Trophoblast cell (in vitro differentiated cells and primary cell): ENCODE data around the gene TFE3. TPM values are rescaled to one million over a fixed set of nuclear protein-coding genes. Genes with fewer than 3 reads are reported as not detected.

ENCODE experiments used
- DNase-seq, 2 donors: peaks; one replicate each; pipeline ENCODE4 v3.0.0-alpha.2; 2016
- H2AFZ ChIP-seq: 2 replicates; pipeline ENCODE4 v1.6.1; 2013; ENCODE audit warnings: low read length, moderate library complexity, mild to moderate bottlenecking; ENCODE audit not compliant: insufficient read depth, poor library complexity
- H2AK5ac ChIP-seq: 2 replicates; pipeline ENCODE4 v1.6.1; 2013; ENCODE audit warnings: mild to moderate bottlenecking, low read length
- H2BK120ac ChIP-seq: 2 replicates; pipeline ENCODE4 v1.6.1; 2013; ENCODE audit warnings: low read length, mild to moderate bottlenecking, moderate library complexity; ENCODE audit not compliant: insufficient read depth, poor library complexity
- H2BK12ac ChIP-seq: 2 replicates; pipeline ENCODE4 v1.6.1; 2013; ENCODE audit warnings: mild to moderate bottlenecking, low read length, moderate library complexity
- H2BK5ac ChIP-seq: 2 replicates; pipeline ENCODE4 v1.6.1; 2013; ENCODE audit warnings: low read length, low read depth, moderate library complexity, mild to moderate bottlenecking; ENCODE audit not compliant: poor library complexity
- H3K14ac ChIP-seq: 2 replicates; pipeline ENCODE4 v1.6.1; 2013; ENCODE audit warnings: mild to moderate bottlenecking, low read length
- H3K18ac ChIP-seq: 2 replicates; pipeline ENCODE4 v1.6.1; 2013; ENCODE audit warnings: mild to moderate bottlenecking, low read length
- H3K23ac ChIP-seq: 2 replicates; pipeline ENCODE4 v1.6.1; 2013; ENCODE audit warnings: low read length
- H3K27ac ChIP-seq: 2 replicates; pipeline ENCODE4 v1.5.1; 2013; ENCODE audit warnings: low read depth, mild to moderate bottlenecking, inconsistent platforms, low read length, moderate library complexity
- H3K27me3 ChIP-seq: 2 replicates; pipeline ENCODE4 v1.6.1; 2013; ENCODE audit warnings: inconsistent platforms, mild to moderate bottlenecking, low read length, moderate library complexity; ENCODE audit not compliant: insufficient read depth
- H3K36me3 ChIP-seq, 2 experiments: 1 replicate in 1 of 2; 2 replicates in 1 of 2; pipeline ENCODE4 v1.6.1; 2013; ENCODE audit warnings: low read length in 2 of 2, mild to moderate bottlenecking in 2 of 2, moderate library complexity in 1 of 2; ENCODE audit not compliant: insufficient read depth in 2 of 2, control insufficient read depth in 1 of 2
- H3K4ac ChIP-seq: 2 replicates; pipeline ENCODE4 v1.6.1; 2013; ENCODE audit warnings: low read depth, mild to moderate bottlenecking, low read length, moderate library complexity
- H3K4me1 ChIP-seq, 2 experiments: 1 replicate in 1 of 2; 2 replicates in 1 of 2; pipeline ENCODE4 v1.6.1; 2013; ENCODE audit warnings: low read length in 2 of 2, mild to moderate bottlenecking in 2 of 2, moderate library complexity in 1 of 2; ENCODE audit not compliant: insufficient read depth in 2 of 2, control insufficient read depth in 1 of 2
- H3K4me2 ChIP-seq: 2 replicates; pipeline ENCODE4 v1.6.1; 2013; ENCODE audit warnings: inconsistent platforms, mild to moderate bottlenecking, low read length, moderate library complexity
- H3K4me3 ChIP-seq: 2 replicates; pipeline ENCODE4 v1.5.1; 2013; ENCODE audit warnings: mild to moderate bottlenecking, low read depth, low read length, inconsistent platforms
- H3K79me1 ChIP-seq: one replicate; pipeline ENCODE4 v1.6.1; 2013; ENCODE audit warnings: low read length
- H3K79me2 ChIP-seq: 2 replicates; pipeline ENCODE4 v1.6.1; 2013; ENCODE audit warnings: low read length, mild to moderate bottlenecking; ENCODE audit not compliant: control insufficient read depth, insufficient read depth, poor library complexity
- H3K9ac ChIP-seq: 2 replicates; pipeline ENCODE4 v1.6.1; 2013; ENCODE audit warnings: mild to moderate bottlenecking, low read length
- H3K9me3 ChIP-seq: 2 replicates; pipeline ENCODE4 v1.6.1; 2013; ENCODE audit warnings: low read depth, mild to moderate bottlenecking, control low read depth, inconsistent platforms, low read length; ENCODE audit not compliant: insufficient read depth
- H4K12ac ChIP-seq: 2 replicates; pipeline ENCODE4 v1.6.1; 2013; ENCODE audit warnings: low read depth, mild to moderate bottlenecking, low read length, moderate library complexity
- H4K8ac ChIP-seq: 2 replicates; pipeline ENCODE4 v1.6.1; 2013; ENCODE audit warnings: low read depth, mild to moderate bottlenecking, low read length, moderate library complexity
- H4K91ac ChIP-seq: one replicate; pipeline ENCODE4 v1.6.1; 2013; ENCODE audit warnings: low read depth, mild to moderate bottlenecking, low read length, moderate library complexity
- WGBS: extraction: QIAGEN DNeasy Blood & Tissue Kit; methylation state at CpG from one replicate; pipeline ENCODE4 v1.1.7; 2013; ENCODE audit warnings: missing lambda C conversion rate; ENCODE audit not compliant: insufficient read length, insufficient coverage; ENCODE audit errors: extremely low coverage; 5-methylcytosine and 5-hydroxymethylcytosine counted together
- polyA plus RNA-seq: library from polyadenylated mRNA; stranded (reverse); fragments of 200-250 nt; gene quantifications from 2 replicates; pipeline ENCODE4 v1.2.3, GENCODE V29; 2013

The TFE3 gene, protein sequence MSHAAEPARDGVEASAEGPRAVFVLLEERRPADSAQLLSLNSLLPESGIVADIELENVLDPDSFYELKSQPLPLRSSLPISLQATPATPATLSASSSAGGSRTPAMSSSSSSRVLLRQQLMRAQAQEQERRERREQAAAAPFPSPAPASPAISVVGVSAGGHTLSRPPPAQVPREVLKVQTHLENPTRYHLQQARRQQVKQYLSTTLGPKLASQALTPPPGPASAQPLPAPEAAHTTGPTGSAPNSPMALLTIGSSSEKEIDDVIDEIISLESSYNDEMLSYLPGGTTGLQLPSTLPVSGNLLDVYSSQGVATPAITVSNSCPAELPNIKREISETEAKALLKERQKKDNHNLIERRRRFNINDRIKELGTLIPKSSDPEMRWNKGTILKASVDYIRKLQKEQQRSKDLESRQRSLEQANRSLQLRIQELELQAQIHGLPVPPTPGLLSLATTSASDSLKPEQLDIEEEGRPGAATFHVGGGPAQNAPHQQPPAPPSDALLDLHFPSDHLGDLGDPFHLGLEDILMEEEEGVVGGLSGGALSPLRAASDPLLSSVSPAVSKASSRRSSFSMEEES
- 25.5 and 26.5 TPM in 2 replicates for polyA plus RNA-seq

DNA sequence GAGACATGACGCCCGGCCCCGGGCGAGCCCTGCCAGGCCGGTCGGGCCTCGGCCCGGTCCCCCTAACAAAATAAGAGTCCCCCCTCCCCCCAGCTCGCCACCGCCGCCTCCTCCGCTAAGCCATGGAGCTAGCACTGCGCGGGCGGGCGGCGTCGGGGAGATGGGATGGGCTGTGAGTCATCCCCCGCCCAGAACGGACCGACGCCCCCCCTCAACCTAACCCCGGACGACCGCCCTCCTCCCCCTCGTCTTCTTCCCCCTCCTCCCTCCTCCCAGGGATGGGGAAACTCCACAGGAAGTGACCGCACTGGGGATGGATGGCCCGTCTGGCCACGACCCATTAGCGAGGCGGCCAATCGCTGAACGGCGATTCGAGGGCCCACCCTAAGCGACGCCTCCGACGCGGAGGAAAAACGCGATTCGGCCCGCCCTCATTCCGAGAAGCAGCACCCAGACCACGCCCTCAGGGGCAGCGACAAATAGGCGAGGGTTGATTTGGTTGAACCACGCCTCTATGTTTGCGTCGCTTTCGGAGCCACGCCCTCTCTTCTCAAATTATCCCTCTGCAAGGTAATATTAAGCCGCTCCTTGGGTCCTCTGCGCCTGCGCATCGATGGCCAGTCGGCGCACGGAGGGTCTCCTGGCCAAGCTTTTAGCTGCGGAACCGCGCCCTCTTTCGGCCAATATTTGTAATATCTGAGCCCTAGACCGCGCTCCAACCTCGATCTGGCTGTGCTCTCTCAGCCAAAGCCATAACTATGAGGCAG is at the start of gene TFE3:
TFE3 (minus strand) TSS at position 138 of the 767 bp plus-strand sequence; CDS start at position 7, 131 bp downstream.
- peak within 1 kb of the TSS; percentile 94 for H3K27ac ChIP-seq
- no CpG with 5 or more reads among the region's 67 CpGs for WGBS

DNA sequence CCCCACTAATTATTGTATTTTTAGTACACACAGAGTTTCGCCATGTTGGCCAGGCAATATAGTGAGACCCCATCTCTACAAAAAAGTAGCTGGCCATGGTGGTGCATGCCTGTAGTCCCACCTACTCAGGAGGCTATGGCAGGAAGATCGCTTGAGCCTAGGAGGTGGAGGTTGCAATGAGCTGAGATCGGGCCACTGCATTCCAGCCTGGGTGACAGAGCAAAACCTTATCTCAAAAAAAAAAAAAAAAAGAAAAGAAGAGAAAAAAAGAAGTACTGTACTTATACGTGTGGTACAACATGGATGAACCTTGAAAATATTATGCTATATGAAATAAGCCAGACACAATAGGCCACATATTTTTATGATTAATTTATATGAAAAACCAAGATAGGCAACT is 46.4 kb upstream of the TFE3 start:
- no peaks in the 10 kb centered on the region for H3K79me2 ChIP-seq
- H3K27me3 ChIP-seq = no peaks in the 10 kb centered on the region
- no peak overlapping the region for H3K4ac ChIP-seq
- H3K79me1 ChIP-seq = no peaks in the 10 kb centered on the region
- no peak overlapping the region for H3K4me2 ChIP-seq
- H2BK120ac ChIP-seq = no peak overlapping the region
- H3K36me3 ChIP-seq = no peaks in the 10 kb centered on the region
- no peak overlapping the region for H3K23ac ChIP-seq
- H3K9ac ChIP-seq = no peak overlapping the region
- no peak overlapping the region for H2BK12ac ChIP-seq
- no peak overlapping the region for H4K8ac ChIP-seq
- peak in 1 of 2 donors; percentile 5 for DNase-seq
- no peak overlapping the region for H4K91ac ChIP-seq
- H2BK5ac ChIP-seq = no peak overlapping the region
- H3K18ac ChIP-seq = no peak overlapping the region
- no peak overlapping the region for H2AK5ac ChIP-seq
- H3K14ac ChIP-seq = no peak overlapping the region
- WGBS = no CpG with 5 or more reads among the region's 4 CpGs
- H3K4me1 ChIP-seq = no peaks in the 10 kb centered on the region
- H4K12ac ChIP-seq = no peak overlapping the region
- H3K9me3 ChIP-seq = no peaks in the 10 kb centered on the region
- H3K27ac ChIP-seq = no peak overlapping the region
- no peak overlapping the region for H3K4me3 ChIP-seq
- no peak overlapping the region for H2AFZ ChIP-seq

More for the DNA sequence above, at the start of gene TFE3:
- no peak within 1 kb of the TSS for H3K23ac ChIP-seq
- peak within 1 kb of the TSS; percentile 99 for H4K91ac ChIP-seq
- peak within 1 kb of the TSS; percentile 89 for H3K14ac ChIP-seq
- DNase-seq = peak; percentile 98
- H4K8ac ChIP-seq = peak within 1 kb of the TSS; percentile 80
- peaks cover 17% of the 10 kb centered on the region for H3K79me1 ChIP-seq
- H3K79me2 ChIP-seq = peaks cover 8% of the 10 kb centered on the region
- H2AK5ac ChIP-seq = peak within 1 kb of the TSS; percentile 66
- peak within 1 kb of the TSS; percentile 49 for H2AFZ ChIP-seq
- H3K4me3 ChIP-seq = peak within 1 kb of the TSS; percentile 94
- H2BK5ac ChIP-seq = peak within 1 kb of the TSS; percentile 88
- peaks cover 7 to 13% of the 10 kb centered on the region in 2 experiments for H3K4me1 ChIP-seq
- H2BK12ac ChIP-seq = peak within 1 kb of the TSS; percentile 31
- no peaks in the 10 kb centered on the region for H3K9me3 ChIP-seq
- H2BK120ac ChIP-seq = peak within 1 kb of the TSS; percentile 93
- peak within 1 kb of the TSS; percentile 93 for H3K18ac ChIP-seq
- peaks cover 7 to 10% of the 10 kb centered on the region in 2 experiments for H3K36me3 ChIP-seq
- no peaks in the 10 kb centered on the region for H3K27me3 ChIP-seq
- peak within 1 kb of the TSS; percentile 98 for H3K4ac ChIP-seq
- peak within 1 kb of the TSS; percentile 94 for H3K9ac ChIP-seq
- peak within 1 kb of the TSS; percentile 64 for H3K4me2 ChIP-seq
- H4K12ac ChIP-seq = peak within 1 kb of the TSS; percentile 85

DNA sequence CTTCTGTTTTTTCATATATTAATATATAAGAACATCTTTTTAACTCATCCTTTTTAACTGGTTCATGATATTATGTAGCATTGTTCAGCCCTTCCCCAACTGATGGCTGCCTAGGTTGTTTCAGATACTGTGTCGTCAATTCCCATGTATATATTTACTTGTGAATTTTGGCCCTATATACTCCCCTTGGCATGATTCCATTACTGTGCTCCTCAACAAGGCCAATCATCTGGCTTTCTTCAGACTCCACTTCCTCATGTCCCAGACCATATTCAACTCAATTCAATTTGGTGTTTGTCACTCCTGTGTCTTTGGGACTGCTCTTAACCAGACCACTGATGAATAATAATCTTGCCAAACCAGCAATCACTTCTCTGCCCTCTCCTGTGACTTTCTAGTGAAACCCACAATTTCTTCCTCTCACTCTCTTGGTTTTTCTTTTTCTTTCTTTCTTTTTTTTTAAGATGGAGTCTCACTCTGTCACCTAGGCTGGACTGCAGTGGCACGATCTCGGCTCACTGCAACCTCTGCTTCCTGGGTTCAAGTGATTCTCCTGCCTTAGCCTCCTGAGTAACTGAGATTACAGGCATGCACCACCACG is 39.2 kb upstream of the TFE3 start:
- H3K4me1 ChIP-seq = peaks cover 9 to 10% of the 10 kb centered on the region in 2 experiments
- no peak overlapping the region for H4K8ac ChIP-seq
- H4K91ac ChIP-seq = no peak overlapping the region
- H2BK12ac ChIP-seq = no peak overlapping the region
- H3K27me3 ChIP-seq = no peaks in the 10 kb centered on the region
- no peak overlapping the region for H3K23ac ChIP-seq
- no peak overlapping the region for H3K4me3 ChIP-seq
- no peak overlapping the region for H3K18ac ChIP-seq
- no peak overlapping the region for H3K9ac ChIP-seq
- H4K12ac ChIP-seq = no peak overlapping the region
- H2AK5ac ChIP-seq = no peak overlapping the region
- peaks cover 4 to 5% of the 10 kb centered on the region in 2 experiments for H3K36me3 ChIP-seq
- H3K14ac ChIP-seq = no peak overlapping the region
- H3K27ac ChIP-seq = no peak overlapping the region
- WGBS = no CpG with 5 or more reads among the region's 4 CpGs
- H2AFZ ChIP-seq = no peak overlapping the region
- peaks cover 3% of the 10 kb centered on the region for H3K79me2 ChIP-seq
- H2BK5ac ChIP-seq = no peak overlapping the region
- no peak for DNase-seq
- H3K79me1 ChIP-seq = peaks cover 10% of the 10 kb centered on the region
- H2BK120ac ChIP-seq = no peak overlapping the region
- H3K4me2 ChIP-seq = no peak overlapping the region
- no peak overlapping the region for H3K4ac ChIP-seq
- no peaks in the 10 kb centered on the region for H3K9me3 ChIP-seq
